GM18909 (cell line): Measurements from ENCODE around the gene ZNF548.
A peak's percentile ranks its signal among the peaks of the same experiment; 100 is the strongest.

Experiments used
- ATAC-seq: cut with Tn5 transposase; IDR thresholded peaks from one replicate; pipeline ENCODE4 v1.9.1; 2021; ENCODE audit warnings: mild to moderate bottlenecking; ENCODE audit not compliant: unreplicated experiment, poor library complexity

Gene ZNF548

GRCh38 chr19:57395710-57396109 lies 6.1 kb downstream of the ZNF548 start:
- no peak for ATAC-seq

- no peak for ATAC-seq
Observed at GRCh38 chr19:57398868-57399267, 9.2 kb downstream of the ZNF548 start.

DNA sequence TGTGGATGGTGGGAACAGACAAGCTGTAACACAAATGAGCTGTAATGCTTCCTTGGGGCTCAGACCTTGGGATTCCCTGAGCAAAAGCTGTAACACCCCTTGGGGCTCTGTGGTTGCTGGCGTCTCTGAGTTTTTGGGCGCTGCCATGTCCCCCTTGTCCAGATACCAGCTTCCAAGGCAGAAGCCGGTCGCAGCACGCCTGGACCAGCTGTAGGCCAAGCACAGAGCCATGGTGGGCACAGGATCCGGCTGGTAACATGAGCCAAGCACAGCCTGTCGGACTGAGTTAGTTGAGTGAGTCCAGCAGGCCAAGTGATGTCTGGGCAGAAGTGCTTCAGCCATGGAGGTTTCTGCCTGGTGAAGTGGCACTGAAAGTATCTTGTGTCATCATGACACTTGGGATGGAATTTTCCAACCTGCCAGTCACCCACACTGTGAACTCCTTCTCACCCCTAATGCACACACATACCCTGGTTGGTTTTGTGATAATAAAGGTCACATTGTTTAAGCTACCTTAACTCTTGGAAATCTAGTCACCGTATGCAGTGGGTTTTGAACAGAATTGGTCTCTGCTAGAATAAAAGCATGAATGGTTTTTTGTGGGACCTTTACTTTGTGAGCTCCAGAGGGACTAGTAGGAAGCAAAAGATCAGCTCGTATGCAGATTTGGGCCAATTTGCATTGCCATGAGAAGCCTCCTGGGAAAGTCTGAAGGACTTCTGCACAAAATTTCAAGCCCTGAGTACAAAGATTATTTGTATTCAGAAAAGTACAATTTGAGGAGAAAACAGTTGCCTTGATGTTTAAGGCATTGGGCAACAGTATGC lies 14.3 kb downstream of the ZNF548 start:
- ATAC-seq = no peak

GRCh38 chr19:57406516-57407123 lies 17.0 kb downstream of the ZNF548 start:
- ATAC-seq = no peak

DNA sequence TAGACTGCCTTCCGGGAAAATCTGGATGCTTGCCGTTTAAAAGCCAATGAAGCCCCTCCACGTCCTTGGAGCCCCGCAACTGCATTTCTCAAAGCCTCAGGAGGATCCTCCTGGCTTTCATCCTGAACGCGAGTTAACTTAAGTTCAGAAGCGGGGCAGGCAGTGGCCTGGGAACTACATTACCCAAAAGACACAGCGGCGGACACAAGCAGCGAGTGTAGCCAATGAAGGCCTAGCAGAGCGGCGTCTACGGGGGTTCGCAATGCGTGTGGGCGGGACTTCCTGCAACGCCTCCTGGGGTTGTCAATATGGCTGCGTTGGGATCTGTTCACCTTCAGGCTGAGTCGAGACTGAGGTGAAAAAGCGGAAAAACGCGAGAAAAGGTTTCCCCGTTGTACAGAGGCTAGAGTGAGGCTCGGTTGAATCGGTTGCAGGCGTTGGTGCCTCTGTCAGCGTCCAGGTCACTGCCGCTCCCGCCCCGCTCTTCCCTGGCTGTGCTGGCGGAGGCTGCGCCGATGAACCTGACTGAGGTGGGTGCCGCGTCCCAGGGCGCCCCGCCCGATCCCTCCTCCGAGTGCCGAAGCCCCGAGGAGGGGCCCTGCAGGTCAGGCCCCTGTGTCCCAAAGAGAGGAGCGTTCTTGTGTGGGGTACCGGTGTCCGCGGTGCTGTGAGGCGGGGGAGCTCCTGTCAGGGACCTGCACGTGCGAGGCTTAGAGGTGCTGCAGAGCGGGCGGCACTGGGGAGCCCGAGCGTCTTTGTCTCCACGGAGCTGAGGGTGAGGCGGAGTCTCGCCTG lies 21.4 kb downstream of the ZNF548 start, which contains the start of gene ZNF17:
ZNF17 (plus strand) TSS at position 285 of the 795 bp plus-strand sequence. CDS start 2,455 bp downstream, outside the sequence.
- ATAC-seq = peak; percentile 98

GRCh38 chr19:57419439-57419838 lies 29.8 kb downstream of the ZNF548 start:
- no peak for ATAC-seq

DNA sequence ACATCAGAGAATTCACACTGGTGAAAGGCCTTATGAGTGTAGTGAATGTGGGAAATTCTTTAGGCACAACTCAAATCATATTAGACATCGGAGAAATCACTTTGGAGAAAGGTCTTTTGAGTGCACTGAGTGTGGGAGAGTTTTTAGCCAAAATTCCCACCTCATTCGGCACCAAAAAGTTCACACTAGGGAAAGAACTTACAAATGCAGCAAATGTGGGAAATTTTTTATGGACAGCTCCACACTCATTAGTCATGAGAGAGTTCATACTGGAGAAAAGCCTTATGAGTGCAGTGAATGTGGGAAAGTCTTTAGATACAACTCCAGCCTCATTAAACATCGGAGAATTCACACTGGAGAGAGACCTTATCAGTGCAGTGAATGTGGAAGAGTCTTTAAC lies 31.4 kb downstream of the ZNF548 start:
- ATAC-seq = no peak

- ATAC-seq = peak; percentile 14
Observed at GRCh38 chr19:57434386-57435061, 44.9 kb downstream of the ZNF548 start.

DNA sequence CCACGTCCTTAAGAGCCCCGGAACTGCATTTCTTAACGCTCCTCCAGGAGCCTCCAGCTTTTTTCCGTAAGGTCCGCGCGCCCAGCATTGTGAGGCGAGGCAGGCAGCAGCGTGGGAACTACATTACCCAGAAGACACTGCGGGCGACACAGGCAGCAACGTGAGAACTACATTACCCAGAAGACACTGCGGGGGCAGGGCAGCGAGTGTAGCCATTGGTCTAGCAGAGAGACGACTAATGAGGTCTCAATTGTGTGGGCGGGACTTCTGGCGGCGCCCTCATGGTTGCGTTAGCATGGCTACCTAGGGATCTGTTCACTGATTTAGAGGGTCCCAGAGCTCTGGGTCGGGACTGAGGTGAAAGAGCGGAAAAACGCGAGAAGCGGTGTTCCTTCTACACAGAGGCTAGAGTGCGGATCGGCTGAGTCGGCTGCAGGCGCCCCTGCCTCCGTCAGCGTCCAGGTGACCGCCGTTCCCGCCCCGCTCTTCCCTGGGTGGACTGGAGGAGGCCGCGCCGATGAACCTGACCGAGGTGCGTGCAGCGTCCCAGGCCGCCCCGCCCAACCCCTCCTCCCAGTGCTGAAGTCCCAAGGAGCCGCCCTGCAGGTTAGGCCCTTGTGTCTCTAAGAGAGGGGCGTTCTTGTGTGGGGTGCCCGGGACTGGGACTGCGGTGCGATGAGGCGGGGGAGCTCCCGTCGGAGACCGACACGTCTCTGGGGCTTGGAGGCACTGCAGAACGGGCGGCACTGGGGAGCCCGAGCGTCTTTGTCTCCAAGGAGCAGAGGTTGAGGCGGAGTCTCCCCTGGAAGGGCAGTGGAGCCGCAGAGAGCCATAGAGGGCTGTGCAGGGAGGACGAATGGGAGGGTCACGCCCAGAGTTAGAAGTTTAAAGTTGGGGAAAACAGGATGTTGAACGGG lies 45.7 kb downstream of the ZNF548 start, which contains the start of gene ZNF749:
ZNF749 (plus strand) TSS at position 264 of the 917 bp plus-strand sequence; CDS start at position 518, 254 bp downstream.
- ATAC-seq = peak; percentile 98

DNA sequence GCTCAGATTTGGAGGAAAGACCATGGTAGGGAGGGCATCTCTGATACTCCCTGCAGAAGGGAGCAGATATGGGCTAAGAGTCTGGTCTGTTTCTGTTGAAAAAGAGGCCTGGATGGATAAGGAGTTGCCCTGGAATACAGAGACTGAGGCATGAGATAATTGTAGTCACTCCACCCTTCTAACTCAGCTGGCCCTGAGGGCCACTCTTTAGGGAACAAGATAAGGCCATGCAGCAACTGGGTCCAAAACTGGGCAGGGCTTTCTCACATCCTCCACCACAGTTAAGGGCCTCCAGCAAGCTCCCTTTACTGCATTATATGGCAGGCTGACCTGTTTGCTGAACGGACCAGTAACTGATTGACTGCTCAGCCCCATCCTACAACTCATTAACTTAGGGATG lies 46.8 kb downstream of the ZNF548 start:
- no peak for ATAC-seq

GRCh38 chr19:57437931-57438330 lies 48.3 kb downstream of the ZNF548 start:
- no peak for ATAC-seq

- no peak for ATAC-seq
Observed at GRCh38 chr19:57438925-57439324, 49.3 kb downstream of the ZNF548 start.

DNA sequence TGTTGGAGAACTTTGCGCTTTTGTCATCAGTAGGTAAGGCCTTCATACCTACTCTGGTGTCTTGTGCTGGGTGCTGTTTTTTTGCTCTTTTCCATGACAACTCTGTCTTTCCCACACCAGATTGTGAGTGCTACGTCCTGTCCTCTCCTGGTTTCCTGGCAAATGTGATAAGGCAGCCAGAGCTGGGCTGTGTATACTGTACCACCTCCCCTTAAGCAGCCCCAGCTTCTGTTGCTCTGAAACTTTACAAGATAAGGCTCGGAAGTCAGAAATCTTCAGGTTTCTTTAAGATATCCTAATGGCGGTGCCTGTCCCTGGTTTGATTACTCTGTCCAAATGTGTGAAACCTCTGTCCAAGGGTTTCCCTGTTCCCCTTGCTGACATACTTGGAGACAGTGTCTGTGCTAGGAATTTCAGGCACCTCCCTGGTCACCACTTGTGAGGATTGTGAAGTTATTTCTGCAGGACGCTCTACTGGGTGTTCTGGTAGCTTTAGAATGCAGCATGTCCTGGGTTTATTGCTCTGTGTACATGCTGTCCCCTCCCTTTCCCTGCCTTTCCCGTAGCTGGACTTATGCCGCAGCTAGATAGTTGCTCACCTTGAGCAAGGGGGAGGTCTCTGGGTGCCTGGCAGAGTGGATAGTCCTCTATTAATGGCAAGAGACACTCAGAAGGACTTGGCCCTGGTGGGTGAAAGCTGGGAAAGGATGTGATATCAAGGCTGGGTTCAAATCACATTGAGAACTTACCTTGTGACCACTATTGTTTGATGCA lies 52.5 kb downstream of the ZNF548 start:
- ATAC-seq = no peak

DNA sequence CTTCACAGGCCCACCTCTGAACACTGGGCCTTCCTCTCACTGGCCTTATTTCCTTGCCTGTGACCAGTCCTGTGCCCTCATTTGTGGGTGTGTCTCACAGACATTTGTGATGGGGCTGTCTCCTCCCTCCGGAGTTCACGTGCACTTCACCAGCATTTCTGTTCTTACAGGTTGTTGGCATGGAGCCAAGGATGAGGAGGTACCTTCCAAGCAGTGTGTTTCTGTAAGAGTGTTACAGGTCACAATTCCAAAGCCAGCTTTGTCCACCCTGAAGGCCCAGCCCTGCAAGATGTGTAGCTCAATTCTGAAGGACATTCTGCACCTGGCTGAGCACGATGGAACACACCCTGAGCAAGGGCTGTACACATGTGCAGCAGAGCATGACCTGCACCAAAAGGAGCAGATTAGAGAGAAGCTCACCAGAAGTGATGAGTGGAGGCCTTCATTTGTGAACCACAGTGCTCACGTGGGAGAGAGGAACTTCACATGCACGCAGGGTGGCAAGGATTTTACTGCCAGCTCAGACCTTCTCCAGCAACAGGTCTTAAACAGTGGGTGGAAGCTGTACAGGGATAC lies 53.6 kb downstream of the ZNF548 start:
- no peak for ATAC-seq

DNA sequence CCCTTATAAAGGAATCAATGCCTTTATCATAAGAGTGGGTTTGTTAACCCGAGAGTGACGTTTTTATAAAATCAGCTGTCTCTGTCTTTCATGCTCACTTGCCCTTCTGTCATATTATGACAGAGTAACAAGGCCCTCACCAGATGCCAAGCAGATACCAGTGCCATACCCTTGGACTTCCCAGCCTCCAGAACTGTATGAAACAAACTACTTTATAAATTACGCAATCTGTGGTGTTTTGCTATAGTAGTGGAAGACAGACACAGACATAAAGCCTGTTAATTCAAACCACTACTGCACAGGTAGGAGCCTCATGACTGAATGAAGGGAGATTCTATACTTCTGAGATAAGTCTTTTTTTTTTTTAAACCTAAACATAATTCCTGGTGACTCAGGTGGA lies 62.7 kb downstream of the ZNF548 start:
- ATAC-seq = no peak
